HK-2 (cell line): ENCODE measurements around the gene SRXN1.
A peak's percentile ranks its signal among the peaks of the same experiment; 100 is the strongest.
"Not testable (repeated sequence)": the region's sequence is repeated elsewhere in the genome, so short reads cannot be mapped to it uniquely, and the experiment has no call there.

ENCODE experiments used
- DNase-seq: peaks from one replicate; pipeline ENCODE4 v3.0.0-alpha.2; 2018; ENCODE audit not compliant: unreplicated experiment

The SRXN1 gene

GRCh38 chr20:653110-653589 is at the start of gene SRXN1:
Gene SRXN1 (minus strand): TSS chr20:653200. CDS start chr20:653185, 15 bp downstream.
- DNase-seq, result peak; percentile 97

GRCh38 chr20:701401-702129 is 48.6 kb upstream of the SRXN1 start:
- DNase-seq, result no peak

GRCh38 chr20:699811-700338 is 46.9 kb upstream of the SRXN1 start:
- DNase-seq, result no peak

GRCh38 chr20:699342-699741 is 46.3 kb upstream of the SRXN1 start:
- DNase-seq, result no peak

GRCh38 chr20:698276-698675 is 45.3 kb upstream of the SRXN1 start:
- no peak for DNase-seq

- no peak for DNase-seq
Observed at GRCh38 chr20:697826-698225, 44.8 kb upstream of the SRXN1 start.

- no peak for DNase-seq
Observed at GRCh38 chr20:695165-695866, 42.3 kb upstream of the SRXN1 start.

GRCh38 chr20:694496-694895 is 41.5 kb upstream of the SRXN1 start:
- no peak for DNase-seq

- not testable (repeated sequence) for DNase-seq
Observed at GRCh38 chr20:693786-694185, 40.8 kb upstream of the SRXN1 start.

- no peak for DNase-seq
Observed at GRCh38 chr20:692044-692443, 39.0 kb upstream of the SRXN1 start.

GRCh38 chr20:689947-690346 is 36.9 kb upstream of the SRXN1 start:
- no peak for DNase-seq

- DNase-seq, result no peak
Observed at GRCh38 chr20:689348-689747, 36.3 kb upstream of the SRXN1 start.

GRCh38 chr20:688809-689212 is 35.8 kb upstream of the SRXN1 start:
- peak; percentile 60 for DNase-seq

GRCh38 chr20:687468-688203 is 34.6 kb upstream of the SRXN1 start:
- DNase-seq, result no peak

- no peak for DNase-seq
Observed at GRCh38 chr20:684676-685319, 31.8 kb upstream of the SRXN1 start.

GRCh38 chr20:682123-682522 is 29.1 kb upstream of the SRXN1 start:
- DNase-seq, result no peak

- no peak for DNase-seq
Observed at GRCh38 chr20:680638-681187, 27.7 kb upstream of the SRXN1 start.

GRCh38 chr20:677957-678356 is 25.0 kb upstream of the SRXN1 start:
- DNase-seq, result no peak

GRCh38 chr20:676967-677366 is 24.0 kb upstream of the SRXN1 start:
- no peak for DNase-seq

- no peak for DNase-seq
Observed at GRCh38 chr20:676315-676937, 23.4 kb upstream of the SRXN1 start.
